HepG2 (cell line): Measurements from ENCODE around the gene IL1R1.

Experiments used
- CHD2 ChIP-seq: IDR thresholded peaks from 2 replicates; pipeline ENCODE4 v1.6.1; 2011; ENCODE audit warnings: low read depth, low read length, improper control_type of control experiment
- CTCF ChIP-seq: sonication (generic); formaldehyde crosslinking; IDR thresholded peaks from 2 replicates; pipeline ENCODE4 v1.5.0; 2020; ENCODE audit warnings: mild to moderate bottlenecking, missing genetic modification reagents, moderate library complexity
- EZH2 ChIP-seq: conservative IDR thresholded peaks from 2 replicates; pipeline ENCODE4 v1.6.1; 2012; ENCODE audit warnings: mild to moderate bottlenecking, low read depth, low read length, moderate library complexity
- POLR2A ChIP-seq, 2 experiments: IDR thresholded peaks; 2 replicates each; pipeline ENCODE4 v1.6.1; 2011; ENCODE audit warnings: low read depth in 2 of 2, low read length in 2 of 2, mild to moderate bottlenecking in 1 of 2, moderate library complexity in 1 of 2; ENCODE audit not compliant: insufficient read depth in 1 of 2
- POLR2AphosphoS5 ChIP-seq: IDR thresholded peaks from 2 replicates; pipeline ENCODE4 v1.6.1; 2012; ENCODE audit warnings: low read depth, low read length
- RNF219 ChIP-seq: sonication (generic); formaldehyde crosslinking; IDR thresholded peaks from 2 replicates; pipeline ENCODE4 v1.5.0; 2020; ENCODE audit warnings: mild to moderate bottlenecking, missing genetic modification reagents
- SRF ChIP-seq: IDR thresholded peaks from 2 replicates; pipeline ENCODE4 v1.6.1; 2011; ENCODE audit warnings: mild to moderate bottlenecking, low read depth, low read length, moderate library complexity
- TBL1XR1 ChIP-seq: fragments of 150-350 bp; IDR thresholded peaks from 2 replicates; pipeline ENCODE4 v1.6.1; 2014; ENCODE audit warnings: borderline replicate concordance, low read length; ENCODE audit not compliant: partially characterized antibody
- ZNF143 ChIP-seq: sonication (generic); formaldehyde crosslinking; IDR thresholded peaks from 2 replicates; pipeline ENCODE4 v1.4.0; 2020; ENCODE audit warnings: missing genetic modification reagents
- ZNF326 ChIP-seq: sonication (generic); formaldehyde crosslinking; IDR thresholded peaks from 2 replicates; pipeline ENCODE4 v1.4.0; 2020; ENCODE audit warnings: missing genetic modification reagents, borderline replicate concordance
- ZZZ3 ChIP-seq: sonication (generic); formaldehyde crosslinking; IDR thresholded peaks from 2 replicates; pipeline ENCODE4 v1.4.0; 2020; ENCODE audit warnings: missing genetic modification reagents, mild to moderate bottlenecking, borderline replicate concordance

- TF ChIP-seq ZZZ3 (no peak), ZNF143 (CRISPR knock-in tag) (no peak), ZNF326 (CRISPR knock-in tag) (no peak), TBL1XR1 (no peak), CTCF (CRISPR knock-in tag) (no peak), EZH2 (no peak), RNF219 (CRISPR knock-in tag) (no peak), POLR2A (IDR thresholded peaks at IDR 0.05; ENCODE audit: insufficient read depth in 1 of 2, low read depth in 2 of 2, low read length in 2 of 2) (no peak), POLR2AphosphoS5 (no peak), SRF (no peak), CHD2 (no peak)
These were observed 2.7 kb upstream of the IL1R1 start for GRCh38 chr2:102139851-102140250.
